Gastrocnemius medialis (tissue), 4 donors: Measurements from ENCODE around the gene GLRA1. TPM values are rescaled to one million over a fixed set of nuclear protein-coding genes. Genes with fewer than 3 reads are reported as not detected.
"Not testable (repeated sequence)": the region's sequence is repeated elsewhere in the genome, so short reads cannot be mapped to it uniquely, and the experiment has no call there.

Source experiments
- ATAC-seq, 2 donors: fragments of 150-250 bp; one replicate each; pipeline ENCODE4 v1.9.1; 2016
- DNase-seq, 2 donors: peaks; one replicate each; pipeline ENCODE4 v3.0.0-alpha.2; 2019
- H3K27ac ChIP-seq, 4 donors: fragments of 200-600 bp; sonication (generic); 1 replicate in 1 of 4; 2 replicates in 3 of 4; pipeline ENCODE4 v1.5.1; 2016 to 2018; ENCODE audit warnings: mild to moderate bottlenecking in 2 of 4, moderate library complexity in 1 of 4
- H3K27me3 ChIP-seq, 3 donors: fragments of 200-600 bp; sonication (generic) in 2 of 3; 1 replicate in 1 of 3; 2 replicates in 2 of 3; pipeline versions ENCODE4 v1.5.1 to v1.6.0; 2016 to 2019; ENCODE audit warnings: mild to moderate bottlenecking in 1 of 3, moderate library complexity in 1 of 3
- H3K36me3 ChIP-seq, 2 donors: fragments of 200-600 bp; sonication (generic) in 1 of 2; one replicate each; pipeline ENCODE4 v1.5.1; 2017 to 2018
- H3K4me1 ChIP-seq, 2 donors: fragments of 200-600 bp; sonication (generic) in 1 of 2; one replicate each; pipeline ENCODE4 v1.5.1; 2016 to 2017; ENCODE audit warnings: mild to moderate bottlenecking in 2 of 2
- H3K4me3 ChIP-seq, 4 donors: fragments of 200-600 bp; sonication (generic) in 3 of 4; 1 replicate in 1 of 4; 2 replicates in 3 of 4; pipeline ENCODE4 v1.5.1; 2016 to 2019; ENCODE audit warnings: mild to moderate bottlenecking in 2 of 4
- H3K9me3 ChIP-seq, 3 donors: fragments of 200-600 bp; sonication (generic) in 2 of 3; 1 replicate in 1 of 3; 2 replicates in 2 of 3; pipeline ENCODE4 v1.5.1; 2016 to 2019
- CTCF ChIP-seq, 5 experiments: fragments of 450-650 bp in 3 of 5; fragments of 200-600 bp in 2 of 5; sonication (generic) in 2 of 5; IDR thresholded peaks in 4 of 5; conservative IDR thresholded peaks in 1 of 5; 1 replicate in 4 of 5; 2 replicates in 1 of 5; pipeline ENCODE4 v1.5.1; 2016 to 2019; ENCODE audit warnings: antibody characterized with exemption in 5 of 5, mild to moderate bottlenecking in 3 of 5, moderate library complexity in 3 of 5
- POLR2A ChIP-seq, 2 donors: fragments of 450-650 bp; IDR thresholded peaks; one replicate each; pipeline ENCODE4 v1.6.1; 2017; ENCODE audit warnings: antibody characterized with exemption in 2 of 2, mild to moderate bottlenecking in 2 of 2, moderate library complexity in 2 of 2
- in situ Hi-C, 4 donors: fragments of 200-750 bp; cut with MboI; loops; one replicate each; pipeline versions ENCODE4 v1.15.0 to v1.8.0; 2017; ENCODE audit warnings: low sequenced_read_pairs in 4 of 4
- intact Hi-C: fragments of 100-400 bp; cut with DNase I; formaldehyde crosslinking; loops from one replicate; pipeline ENCODE4 v1.15.1; 2023; ENCODE audit warnings: low total_unique reads
- total RNA-seq, 4 donors: library from RNA; depleted of rRNA; stranded (reverse); fragments of >200 nt; gene quantifications; one replicate each; pipeline versions ENCODE4 v1.1.0 to v1.2.3, GENCODE V29; 2016

The GLRA1 gene
- total RNA-seq, 4 donors from 2014 or later: not detected

GRCh38 chr5:151856861-151857260, 67.8 kb downstream of the GLRA1 start:
- ATAC-seq (no peak), DNase-seq (no peak)
- H3K27me3 ChIP-seq: no peaks in the 10 kb centered on the region
- H3K9me3 ChIP-seq: no peaks in the 10 kb centered on the region
- no peak overlapping the region for H3K4me3 ChIP-seq
- intact Hi-C loops (no loop called here), in situ Hi-C loops (no loop called here)
- H3K27ac ChIP-seq: no peak overlapping the region
- no peaks in the 10 kb centered on the region for H3K4me1 ChIP-seq
- TF ChIP-seq POLR2A (IDR thresholded peaks at IDR 0.05) (no peak), CTCF (IDR thresholded peaks at IDR 0.05 in 4 of 5, conservative IDR thresholded peaks at IDR 0.05 in 1 of 5) (no peak)
- no peaks in the 10 kb centered on the region for H3K36me3 ChIP-seq

GRCh38 chr5:151855701-151856100, 69.0 kb downstream of the GLRA1 start:
- H3K36me3 ChIP-seq: no peaks in the 10 kb centered on the region

GRCh38 chr5:151847871-151848270, 76.8 kb downstream of the GLRA1 start:
- TF ChIP-seq POLR2A (IDR thresholded peaks at IDR 0.05) (no peak), CTCF (IDR thresholded peaks at IDR 0.05 in 4 of 5, conservative IDR thresholded peaks at IDR 0.05 in 1 of 5) (no peak)
- DNase-seq (no peak), ATAC-seq (no peak)
- in situ Hi-C loops: no loop called here
- H3K27me3 ChIP-seq: no peaks in the 10 kb centered on the region
- H3K9me3 ChIP-seq: no peaks in the 10 kb centered on the region
- no peaks in the 10 kb centered on the region for H3K36me3 ChIP-seq
- no peaks in the 10 kb centered on the region for H3K4me1 ChIP-seq
- H3K4me3 ChIP-seq: no peak overlapping the region
- intact Hi-C loops: no loop called here
- no peak overlapping the region for H3K27ac ChIP-seq

More at GRCh38 chr5:151855701-151856100, 69.0 kb downstream of the GLRA1 start:
- TF ChIP-seq POLR2A (IDR thresholded peaks at IDR 0.05): no peak
- no peak for TF ChIP-seq CTCF (IDR thresholded peaks at IDR 0.05 in 4 of 5, conservative IDR thresholded peaks at IDR 0.05 in 1 of 5)
- no peak overlapping the region for H3K27ac ChIP-seq
- DNase-seq (no peak), ATAC-seq (no peak)
- no peaks in the 10 kb centered on the region for H3K27me3 ChIP-seq
- in situ Hi-C loops (no loop called here), intact Hi-C loops (no loop called here)
- H3K9me3 ChIP-seq: no peaks in the 10 kb centered on the region
- H3K4me1 ChIP-seq: no peaks in the 10 kb centered on the region
- H3K4me3 ChIP-seq: no peak overlapping the region

GRCh38 chr5:151846765-151847164, 77.9 kb downstream of the GLRA1 start:
- DNase-seq (no peak), ATAC-seq (no peak)
- Histone ChIP-seq H3K4me1 (no peaks in the 10 kb centered on the region), H3K9me3 (no peaks in the 10 kb centered on the region), H3K27me3 (no peaks in the 10 kb centered on the region), H3K36me3 (no peaks in the 10 kb centered on the region), H3K27ac (no peak overlapping the region), H3K4me3 (no peak overlapping the region)
- intact Hi-C loops: no loop called here
- TF ChIP-seq POLR2A (IDR thresholded peaks at IDR 0.05) (no peak), CTCF (IDR thresholded peaks at IDR 0.05 in 4 of 5, conservative IDR thresholded peaks at IDR 0.05 in 1 of 5) (no peak)
- in situ Hi-C loops: no loop called here

- in situ Hi-C loops: loop anchor here in 2 of 4 donors (10.0 kb wide), 1 partner anchor 312 kb away; no protein-coding TSS in a partner anchor
- ATAC-seq, H3K4me1 ChIP-seq, H3K4me3 ChIP-seq, H3K36me3 ChIP-seq, H3K27me3 ChIP-seq, DNase-seq, H3K9me3 ChIP-seq, intact Hi-C loops, H3K27ac ChIP-seq: not testable (repeated sequence)
These were observed 91.8 kb downstream of the GLRA1 start for GRCh38 chr5:151832843-151833242.
